Measurements from ENCODE around the gene FMN2. TPM values are rescaled to one million over a fixed set of nuclear protein-coding genes. Genes with fewer than 3 reads are reported as not detected.

The FMN2 gene
- total RNA-seq, 1 experiment from 2014 or later: not detected

- Mint-ChIP-seq H3K27ac (ENCODE audit: unreplicated experiment) (no peak overlapping the region), H3K4me1 (ENCODE audit: low read depth, unreplicated experiment) (no peaks in the 10 kb centered on the region), H3K9me3 (ENCODE audit: unreplicated experiment) (no peaks in the 10 kb centered on the region), H3K36me3 (ENCODE audit: insufficient read depth, unreplicated experiment) (no peaks in the 10 kb centered on the region), H3K4me3 (ENCODE audit: unreplicated experiment) (no peak overlapping the region), H3K27me3 (ENCODE audit: insufficient read depth, unreplicated experiment) (peaks cover 7% of the 10 kb centered on the region)
- no TSS peak for BruUV-seq (replicated peaks)
- H3K27me3 ChIP-seq (replicated peaks; ENCODE audit: control insufficient read depth, insufficient read depth, low read length): no peaks in the 10 kb centered on the region
- DNase-seq: no peak
- no peaks in the 10 kb centered on the region for H3K9me3 ChIP-seq
- intact Hi-C loops (cut with micrococcal nuclease; ENCODE audit: unreplicated experiment): no loop called here
- H3K4me3 ChIP-seq (ENCODE audit: low read depth, low read length): no peak overlapping the region
- ChIA-PET CTCF (no interaction called here), POLR2A (no interaction called here)
- H3K36me3 ChIP-seq (ENCODE audit: control insufficient read depth, insufficient read depth, low read length): no peaks in the 10 kb centered on the region
- TF ChIP-seq CTCF (IDR thresholded peaks at IDR 0.05; ENCODE audit: insufficient read depth in 1 of 2, low read depth in 1 of 2, low read length in 1 of 2, severe bottlenecking in 1 of 2, unreplicated experiment in 1 of 2): no peak
- H3K4me1 ChIP-seq: no peaks in the 10 kb centered on the region
Measured at GRCh38 chr1:240148333-240148732, 56.6 kb downstream of the FMN2 start.

- intact Hi-C loops (cut with micrococcal nuclease; ENCODE audit: unreplicated experiment): loop anchor here (1.0 kb wide), 3 partner anchors 118 to 198 kb away; no protein-coding TSS in a partner anchor
- Histone ChIP-seq H3K9me3 (no peaks in the 10 kb centered on the region), H3K36me3 (ENCODE audit: control insufficient read depth, insufficient read depth, low read length) (no peaks in the 10 kb centered on the region), H3K27me3 (replicated peaks; ENCODE audit: control insufficient read depth, insufficient read depth, low read length) (no peaks in the 10 kb centered on the region), H3K4me3 (ENCODE audit: low read depth, low read length) (no peak overlapping the region), H3K4me1 (no peaks in the 10 kb centered on the region)
- no peaks in the 10 kb centered on the region for H3K9me3 Mint-ChIP-seq (ENCODE audit: unreplicated experiment)
- TF ChIP-seq CTCF (IDR thresholded peaks at IDR 0.05; ENCODE audit: insufficient read depth in 1 of 2, low read depth in 1 of 2, low read length in 1 of 2, severe bottlenecking in 1 of 2, unreplicated experiment in 1 of 2): peak; percentile 60 to 66
- peaks cover 7% of the 10 kb centered on the region for H3K27me3 Mint-ChIP-seq (ENCODE audit: insufficient read depth, unreplicated experiment)
- no peak overlapping the region for H3K27ac Mint-ChIP-seq (ENCODE audit: unreplicated experiment)
- no peaks in the 10 kb centered on the region for H3K4me1 Mint-ChIP-seq (ENCODE audit: low read depth, unreplicated experiment)
- H3K36me3 Mint-ChIP-seq (ENCODE audit: insufficient read depth, unreplicated experiment): no peaks in the 10 kb centered on the region
- BruUV-seq (replicated peaks): no TSS peak
- ChIA-PET CTCF (interaction anchor here (0.6 kb wide), 1 partner anchor 56 kb away, joined by 3 read pairs; no protein-coding TSS in a partner anchor), POLR2A (no interaction called here)
- DNase-seq: peak in 1 of 2 experiments; percentile 45
- no peak overlapping the region for H3K4me3 Mint-ChIP-seq (ENCODE audit: unreplicated experiment)
Measured at GRCh38 chr1:240149484-240150094, 57.9 kb downstream of the FMN2 start.

- ChIA-PET CTCF (interaction anchor here (2.0 kb wide), 1 partner anchor 124 kb away, joined by 5 read pairs; no protein-coding TSS in a partner anchor), POLR2A (no interaction called here)
- no peak for DNase-seq
- Histone ChIP-seq H3K27me3 (replicated peaks; ENCODE audit: control insufficient read depth, insufficient read depth, low read length) (no peaks in the 10 kb centered on the region), H3K4me3 (ENCODE audit: low read depth, low read length) (no peak overlapping the region), H3K4me1 (no peaks in the 10 kb centered on the region), H3K36me3 (ENCODE audit: control insufficient read depth, insufficient read depth, low read length) (no peaks in the 10 kb centered on the region), H3K9me3 (no peaks in the 10 kb centered on the region)
- no peak for TF ChIP-seq CTCF (IDR thresholded peaks at IDR 0.05; ENCODE audit: insufficient read depth in 1 of 2, low read depth in 1 of 2, low read length in 1 of 2, severe bottlenecking in 1 of 2, unreplicated experiment in 1 of 2)
- Mint-ChIP-seq H3K36me3 (ENCODE audit: insufficient read depth, unreplicated experiment) (no peaks in the 10 kb centered on the region), H3K9me3 (ENCODE audit: unreplicated experiment) (no peaks in the 10 kb centered on the region), H3K4me3 (ENCODE audit: unreplicated experiment) (no peak overlapping the region), H3K27ac (ENCODE audit: unreplicated experiment) (no peak overlapping the region), H3K27me3 (ENCODE audit: insufficient read depth, unreplicated experiment) (peaks cover 7% of the 10 kb centered on the region), H3K4me1 (ENCODE audit: low read depth, unreplicated experiment) (no peaks in the 10 kb centered on the region)
- intact Hi-C loops (cut with micrococcal nuclease; ENCODE audit: unreplicated experiment): no loop called here
- no TSS peak for BruUV-seq (replicated peaks)
Measured at GRCh38 chr1:240151136-240151735, 59.6 kb downstream of the FMN2 start.
